Measurements from ENCODE around the gene MYCL.
A peak's percentile ranks its signal among the peaks of the same experiment; 100 is the strongest.
"Not testable (repeated sequence)": the region's sequence is repeated elsewhere in the genome, so short reads cannot be mapped to it uniquely, and the experiment has no call there.

MYCL gene

DNA sequence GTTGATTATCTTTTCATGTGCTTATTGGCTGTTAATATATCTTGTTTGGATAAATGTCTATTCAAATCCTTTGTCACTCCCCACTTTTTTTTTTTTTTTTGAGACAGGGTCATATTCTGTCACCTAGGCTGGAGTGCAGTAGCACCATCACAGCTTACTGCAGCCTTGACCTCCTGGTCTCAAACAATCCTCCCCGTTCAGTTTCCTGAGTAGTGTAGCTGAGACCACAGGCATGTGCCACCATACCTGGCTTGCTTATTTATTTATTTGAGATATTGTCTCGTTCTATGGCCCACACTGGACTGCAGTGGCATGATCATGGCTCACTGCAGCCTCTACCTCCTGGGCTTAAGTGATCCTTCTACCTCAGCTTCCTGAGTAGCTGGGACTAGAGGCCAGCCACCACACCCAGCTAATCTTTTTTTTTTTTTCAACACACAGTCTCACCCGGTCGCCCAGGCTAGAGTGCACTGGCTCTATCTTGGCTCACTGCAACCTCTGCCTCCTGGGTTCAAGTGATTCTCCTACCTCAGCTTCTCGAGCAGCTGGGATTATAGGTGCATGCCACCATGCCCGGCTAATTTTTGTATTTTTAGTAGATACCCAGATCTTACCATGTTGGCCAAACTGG lies 13.9 kb upstream of the MYCL start:
- no peak for DNase-seq

DNA sequence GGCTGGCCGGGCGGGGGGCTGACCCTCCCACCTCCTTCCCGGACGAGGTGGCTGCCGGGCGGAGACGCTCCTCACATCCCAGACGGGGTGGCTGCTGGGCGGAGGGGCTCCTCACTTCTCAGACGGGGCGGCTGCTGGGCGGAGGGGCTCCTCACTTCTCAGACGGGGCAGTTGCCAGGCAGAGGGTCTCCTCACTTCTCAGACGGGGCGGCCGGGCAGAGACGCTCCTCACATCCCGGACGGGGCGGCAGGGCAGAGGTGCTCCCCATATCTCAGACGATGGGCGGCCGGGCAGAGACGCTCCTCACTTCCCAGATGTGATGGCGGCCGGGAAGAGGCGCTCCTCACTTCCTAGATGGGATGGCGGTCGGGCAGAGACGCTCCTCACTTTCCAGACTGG lies 11.4 kb upstream of the MYCL start:
- DNase-seq: not testable (repeated sequence)

DNA sequence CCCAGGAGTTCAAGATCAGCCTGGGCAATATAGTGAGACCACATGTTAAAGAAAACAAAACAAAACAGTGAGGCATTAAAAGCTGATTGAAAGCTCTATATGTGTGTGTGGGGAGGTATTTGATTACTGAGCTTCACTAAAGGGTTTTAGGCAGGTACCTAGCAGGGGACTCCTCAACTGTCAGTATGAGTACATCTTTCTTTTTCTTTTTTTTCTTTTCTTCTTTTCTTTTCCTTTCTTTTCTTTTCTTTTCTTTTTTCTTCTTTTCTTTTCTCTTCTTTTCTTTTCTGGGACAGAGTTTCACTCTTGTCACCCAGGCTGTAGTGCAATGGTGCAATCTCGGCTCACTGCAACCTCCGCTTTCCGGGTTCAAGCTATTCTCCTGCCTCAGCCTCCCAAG lies 8.5 kb upstream of the MYCL start:
- no peak for DNase-seq

DNA sequence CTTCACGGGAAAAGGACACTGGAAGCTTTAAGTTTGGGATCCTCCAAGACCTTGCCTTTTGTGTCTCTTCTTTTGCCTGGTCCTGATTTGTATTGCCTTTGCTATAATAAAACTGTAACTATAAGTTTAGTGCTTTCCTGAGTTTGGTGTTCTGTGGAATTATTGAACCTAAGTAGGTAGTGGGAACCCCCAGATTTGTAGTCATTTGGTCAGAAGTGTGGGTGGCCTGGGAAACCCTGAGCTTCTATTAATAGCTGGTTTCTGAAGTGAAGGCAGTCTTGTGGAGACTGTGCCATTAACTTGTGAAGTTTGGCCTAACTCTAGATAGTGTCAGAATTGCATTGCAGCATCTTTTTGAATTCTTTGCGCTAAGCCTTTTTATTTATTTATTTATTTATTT lies 6.8 kb upstream of the MYCL start:
- no peak for DNase-seq

DNA sequence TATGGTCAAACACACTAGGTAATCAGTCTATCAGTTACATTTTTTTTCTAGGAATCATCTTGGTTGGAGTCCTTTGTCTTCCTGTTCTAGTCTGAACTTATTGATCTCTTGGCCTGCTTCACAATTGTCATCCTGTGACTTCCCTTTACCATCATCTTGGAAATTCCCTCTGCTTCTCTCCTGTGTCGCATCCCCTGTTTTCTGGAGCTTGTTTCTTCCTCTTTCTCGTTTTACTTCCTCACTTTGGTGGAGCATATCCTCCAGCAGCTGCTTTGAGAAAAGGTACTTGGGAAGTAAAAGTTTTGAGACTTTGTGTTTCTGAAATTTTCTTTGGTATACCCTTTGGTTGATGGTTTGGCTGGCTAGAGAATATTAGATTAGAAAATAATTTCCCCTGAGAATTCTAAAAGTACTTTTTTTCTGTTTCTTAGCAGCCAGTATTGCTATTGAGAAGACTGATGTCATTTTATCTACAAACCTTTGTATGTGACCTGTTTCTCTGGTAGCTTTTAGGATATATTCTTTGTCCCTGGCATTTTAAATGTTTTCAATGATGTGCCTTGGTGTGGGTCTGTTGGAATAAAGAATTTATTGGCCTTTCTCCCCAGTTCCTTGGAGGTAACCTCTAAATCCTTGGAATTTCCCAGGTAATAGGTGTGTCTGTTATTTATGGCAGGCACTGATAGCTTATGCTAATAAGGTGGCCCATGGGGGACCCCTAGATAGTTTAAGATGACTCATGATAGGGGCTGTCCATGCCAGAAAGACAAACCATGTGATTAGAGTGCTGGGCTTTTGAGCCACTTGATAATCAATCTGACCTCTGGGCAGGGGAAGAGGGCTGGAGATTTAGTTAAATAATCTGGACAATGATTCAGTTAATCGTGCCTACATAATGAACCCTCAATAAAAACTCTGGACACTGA lies 6.1 kb upstream of the MYCL start:
- DNase-seq: no peak

DNA sequence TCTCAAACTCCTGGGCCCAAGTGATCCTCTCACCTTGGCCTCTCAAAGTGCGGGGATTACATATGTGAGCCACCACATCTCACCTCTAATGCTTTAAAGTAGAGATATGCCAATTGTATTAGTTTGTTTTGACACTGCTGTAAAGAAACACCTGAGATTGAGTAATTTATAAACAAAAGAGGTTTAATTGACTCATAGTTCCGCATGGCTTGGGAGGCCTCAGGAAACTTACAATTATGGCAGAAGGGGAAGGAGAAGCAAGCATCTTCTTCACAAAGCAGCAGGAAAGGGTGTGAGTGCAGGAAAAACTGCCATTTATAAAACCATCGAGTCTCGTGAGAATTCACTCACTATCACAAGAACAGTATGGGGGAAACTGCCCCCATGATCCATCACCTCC lies 3.5 kb upstream of the MYCL start:
- no peak for DNase-seq

DNA sequence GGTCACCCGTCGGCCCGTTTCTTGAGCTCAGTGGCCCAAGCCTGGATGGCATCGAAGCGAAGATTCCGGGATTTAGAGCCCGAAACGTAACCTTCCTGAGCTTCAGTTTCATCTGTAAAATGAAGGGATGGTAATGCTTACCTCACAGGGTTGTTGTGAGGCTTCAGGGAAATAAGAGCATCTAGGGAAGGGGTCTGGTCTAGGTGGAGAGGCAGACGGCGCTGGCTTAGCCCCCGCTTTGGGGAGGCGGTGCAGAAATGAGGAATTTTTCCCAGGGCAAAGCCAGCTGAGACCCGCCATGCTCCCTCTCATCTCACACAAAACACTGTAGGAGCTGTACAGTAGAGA lies 717 bp upstream of the MYCL start:
- DNase-seq: no peak

DNA sequence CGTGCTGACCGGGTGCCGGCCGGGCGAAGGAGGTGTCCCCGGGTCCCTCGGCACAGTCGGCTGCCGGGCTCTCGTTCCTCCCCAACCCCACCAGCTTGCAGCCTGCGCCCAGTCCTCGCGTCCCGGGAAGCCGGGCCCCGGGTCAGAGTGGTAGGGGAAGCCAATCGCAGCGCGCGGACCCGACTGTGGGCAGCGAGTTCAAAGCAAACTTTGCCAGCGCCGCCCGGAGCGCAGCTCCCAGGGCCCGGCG lies 328 bp downstream of the MYCL start:
- DNase-seq: no peak

DNA sequence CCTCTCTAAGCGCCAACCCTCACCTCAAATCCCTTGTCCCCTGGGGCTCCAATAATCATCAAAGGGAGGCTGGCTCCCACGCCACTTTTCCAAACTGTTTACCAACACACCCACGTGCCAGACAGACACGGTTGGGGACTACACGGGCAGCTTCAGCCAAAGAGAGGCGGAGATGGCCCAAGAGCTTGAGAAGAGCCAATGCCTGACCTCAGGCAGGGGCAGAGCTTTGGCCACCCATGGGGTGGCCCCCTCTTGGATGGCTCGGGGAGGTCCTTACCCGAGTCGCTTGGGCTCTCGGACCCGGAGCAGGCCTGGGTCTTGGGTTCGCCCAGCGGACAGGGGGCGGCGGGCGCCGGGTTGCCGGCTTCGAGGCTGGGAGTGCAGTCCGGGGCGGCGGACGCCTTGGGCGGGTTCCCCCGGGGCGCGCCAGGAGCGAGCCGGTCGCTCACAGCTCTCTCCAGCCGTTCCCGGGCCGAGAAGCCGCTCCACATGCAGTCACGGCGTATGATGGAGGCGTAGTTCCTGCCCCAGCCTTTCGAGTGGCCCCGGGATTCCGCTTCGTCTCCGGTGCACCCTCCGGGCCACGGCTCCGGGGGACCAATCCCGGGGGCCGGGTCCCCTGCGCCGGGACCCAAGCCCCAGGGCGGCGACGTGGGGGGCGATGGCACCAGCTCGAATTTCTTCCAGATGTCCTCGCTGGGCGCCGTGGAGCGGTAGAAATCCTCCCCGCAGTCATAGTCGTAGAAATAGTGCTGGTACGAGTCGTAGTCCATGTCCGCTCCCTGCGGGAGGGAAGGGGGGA lies 854 bp downstream of the MYCL start:
- DNase-seq: peak in 1 of 2 experiments; percentile 11

DNA sequence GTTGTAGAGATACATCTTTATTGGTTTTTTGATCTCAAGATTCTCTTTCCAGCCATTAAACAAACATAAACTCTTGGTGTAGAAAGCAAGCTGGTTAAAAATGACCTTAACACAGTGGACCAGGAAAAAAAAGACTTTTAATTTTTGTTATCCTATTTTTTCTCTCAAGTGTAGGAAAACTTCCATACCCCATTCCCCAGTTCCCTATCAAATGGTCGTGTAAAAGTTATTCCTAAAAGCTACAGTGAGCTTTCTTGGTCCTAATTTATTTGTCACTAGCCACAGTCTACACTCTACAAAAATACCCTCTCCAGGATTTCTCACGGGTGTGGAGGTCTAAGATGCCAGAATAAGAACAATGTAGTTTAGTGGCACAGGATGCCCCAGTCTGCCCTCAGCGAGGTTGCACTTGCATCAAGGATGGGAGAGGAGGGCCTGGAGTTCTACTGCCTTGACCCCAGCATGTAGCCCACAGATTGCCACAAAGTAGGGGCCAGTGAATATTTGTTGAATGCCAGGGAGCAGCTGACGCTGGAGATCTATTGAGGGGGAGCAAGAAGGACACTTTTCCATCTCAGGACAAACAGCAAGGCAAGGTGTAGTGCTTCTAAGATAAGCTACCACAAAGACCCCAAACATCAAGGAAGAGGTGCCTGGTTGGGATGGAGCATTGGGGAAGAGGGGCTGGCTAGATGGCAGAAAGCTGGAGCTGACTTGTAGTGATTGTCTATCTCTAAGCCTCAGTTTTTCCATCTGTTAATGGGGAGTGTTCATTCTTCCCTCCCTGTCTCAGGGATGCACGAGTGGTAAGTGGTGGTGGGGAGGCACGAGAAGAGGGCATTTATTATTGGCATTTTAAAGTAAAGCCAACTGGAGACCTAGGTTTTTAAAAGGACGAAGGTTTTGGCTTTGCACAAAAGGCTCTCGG lies 1.8 kb downstream of the MYCL start:
- no peak for DNase-seq

DNA sequence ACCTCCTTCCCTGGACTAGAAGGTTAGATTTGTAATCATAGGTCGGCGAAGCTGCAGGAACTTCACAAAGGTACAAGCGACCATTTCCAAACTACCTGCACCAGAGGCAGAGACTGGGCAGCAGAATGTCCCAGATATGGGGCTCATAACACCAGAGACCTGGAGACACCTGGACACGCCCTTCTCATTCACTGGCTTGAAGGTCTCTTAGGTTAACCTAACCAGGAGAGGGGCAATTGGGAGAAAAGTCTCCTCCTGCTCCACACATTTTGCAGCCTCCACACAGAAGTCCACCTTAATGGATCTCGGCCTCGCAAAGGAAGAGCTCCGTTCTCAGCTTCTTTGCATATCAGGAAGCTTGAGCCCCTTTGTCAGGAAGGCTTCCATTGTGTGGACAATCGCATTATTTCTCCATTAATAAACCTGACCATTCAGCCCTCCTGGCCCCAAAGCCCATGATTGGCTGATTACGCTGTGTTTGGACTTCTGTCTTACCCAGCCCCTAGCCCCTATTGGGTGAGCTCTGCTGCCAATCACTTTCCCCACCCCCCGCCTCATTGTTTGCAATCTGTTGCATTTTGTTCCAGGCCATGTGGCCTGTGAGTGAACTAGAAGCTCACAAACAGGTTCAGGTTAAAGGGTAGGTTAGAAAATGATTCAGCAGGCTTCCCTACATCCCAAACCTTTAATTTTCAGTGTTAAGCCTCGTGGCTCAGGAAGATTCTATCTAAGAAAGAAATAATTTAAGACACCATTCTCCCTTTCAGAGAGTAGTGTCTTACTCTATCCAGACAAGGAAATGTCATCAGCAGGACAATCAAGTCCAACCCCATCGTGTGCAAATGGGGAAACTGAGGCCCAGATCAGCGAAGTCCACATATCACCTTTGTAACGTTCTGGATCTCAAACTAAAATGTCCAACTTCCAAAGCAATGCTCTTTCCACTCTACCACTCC lies 2.8 kb downstream of the MYCL start:
- no peak for DNase-seq

DNA sequence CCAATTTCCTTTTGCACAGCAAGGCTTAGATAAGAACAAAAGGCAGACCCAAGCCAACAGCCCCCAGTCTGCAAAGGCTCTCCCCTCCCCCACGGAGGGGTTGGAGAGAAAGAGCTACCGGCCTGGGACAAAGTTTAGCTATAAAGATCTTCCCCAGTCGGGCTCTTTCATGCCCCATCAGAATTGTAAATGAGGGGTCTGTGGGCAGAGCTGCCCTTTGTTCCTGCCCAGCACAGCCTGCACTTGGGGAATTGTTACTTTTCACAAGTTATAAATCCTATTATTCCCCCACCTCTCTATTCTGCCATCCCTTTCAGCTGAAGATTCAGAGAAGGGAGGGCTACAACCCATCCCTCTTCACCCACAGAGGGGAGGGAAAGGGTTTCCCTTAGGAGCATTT lies 3.5 kb downstream of the MYCL start:
- DNase-seq: no peak

DNA sequence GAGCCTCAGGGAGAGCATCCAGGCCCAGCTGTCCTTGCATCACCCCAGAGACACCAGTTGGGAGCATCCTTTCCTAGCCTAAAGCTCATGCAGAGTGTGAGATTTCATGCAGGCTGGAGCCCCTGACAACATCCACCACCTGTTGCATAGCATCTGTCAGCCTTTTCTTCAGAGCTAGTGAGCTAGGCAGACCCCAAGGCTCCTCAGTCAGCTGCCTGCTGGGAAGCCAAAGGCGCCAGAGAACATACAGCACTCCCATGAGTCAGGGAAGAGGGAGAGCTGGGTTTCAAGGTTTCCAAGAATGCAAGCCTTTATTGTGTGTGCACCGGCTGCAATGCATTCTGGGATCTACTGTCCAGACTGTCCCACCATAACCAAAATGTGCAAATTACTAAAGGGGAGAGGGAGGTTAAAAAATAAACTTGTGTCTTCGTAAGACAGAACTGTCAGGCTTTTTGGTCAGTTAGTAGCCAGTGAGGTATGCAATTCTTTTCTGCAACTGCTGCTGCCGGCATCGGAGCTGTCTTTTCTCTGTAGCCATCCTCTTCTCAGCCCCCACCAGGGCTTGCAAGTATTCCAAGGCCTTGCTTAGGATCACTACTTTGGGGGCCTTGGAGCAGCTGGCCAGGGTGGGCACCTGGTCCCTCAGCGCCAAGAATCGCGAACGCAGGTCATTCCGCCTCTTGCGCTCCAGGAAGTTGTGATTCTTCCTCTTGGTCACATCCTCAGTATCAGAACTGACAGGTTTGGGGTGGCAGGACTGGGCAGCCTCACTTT lies 4.6 kb downstream of the MYCL start:
- no peak for DNase-seq

DNA sequence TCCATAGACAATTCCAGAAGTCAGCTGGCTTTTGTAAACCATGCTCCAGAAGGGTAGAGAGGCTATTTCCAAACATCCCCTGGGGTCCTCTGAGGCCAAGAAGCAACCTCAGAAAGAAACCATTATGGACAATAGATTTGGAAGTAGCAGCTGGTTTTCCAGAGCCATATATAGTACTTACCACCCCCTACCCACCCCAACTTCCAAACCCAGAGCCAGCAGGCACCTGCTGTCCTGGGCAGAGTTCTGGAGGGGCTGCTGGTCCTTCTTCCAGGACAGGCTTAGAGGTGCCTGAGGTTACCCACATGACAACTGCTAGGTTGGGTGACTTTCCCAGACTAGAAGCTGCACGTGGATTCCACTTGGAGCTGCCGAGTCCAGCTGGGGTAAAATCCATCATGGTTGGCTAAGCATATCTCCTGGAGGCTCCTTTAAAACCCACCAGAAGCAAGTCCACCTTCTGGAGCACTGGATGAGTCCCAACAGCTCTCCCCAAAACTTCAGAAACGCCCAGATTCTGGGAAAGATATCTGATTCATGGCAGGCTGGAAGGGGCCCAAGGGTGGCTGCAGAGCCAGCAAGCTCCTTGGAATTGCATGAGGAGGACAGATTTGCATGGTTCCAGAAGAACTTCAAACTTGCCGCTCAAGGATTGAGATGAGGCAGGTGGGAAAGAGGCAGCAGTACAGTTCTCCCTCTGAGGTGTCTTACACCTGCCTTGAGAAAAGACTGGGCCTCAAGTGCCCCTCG lies 5.8 kb downstream of the MYCL start:
- no peak for DNase-seq

DNA sequence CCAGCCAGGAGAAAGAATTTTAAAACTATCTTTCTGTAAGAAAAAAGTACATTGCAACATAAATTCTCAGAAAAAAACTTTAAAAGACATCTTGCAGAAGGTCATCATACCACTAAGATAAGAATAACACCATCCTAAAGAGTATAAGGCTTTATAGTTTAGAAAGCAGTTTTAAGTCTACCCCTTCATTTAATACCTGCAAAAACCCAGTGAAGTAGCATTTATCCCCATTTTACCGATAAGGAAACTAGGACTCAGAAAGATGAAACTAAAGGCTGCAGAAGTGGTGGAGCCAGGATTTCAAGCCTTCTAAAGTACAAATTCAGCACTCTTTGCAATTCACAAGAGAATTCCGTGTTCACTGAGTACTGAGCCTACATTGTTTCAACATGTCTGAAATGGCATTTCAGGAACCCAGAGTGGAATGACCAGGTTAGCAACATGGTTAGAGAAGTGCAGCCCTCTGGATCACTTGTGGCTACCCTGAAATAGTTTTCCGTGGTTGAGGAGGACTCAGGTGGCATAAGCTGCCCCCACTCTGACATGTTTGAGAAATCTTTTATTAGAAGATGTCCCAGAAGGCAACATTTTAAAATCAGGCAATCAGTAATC lies 6.7 kb downstream of the MYCL start:
- no peak for DNase-seq

DNA sequence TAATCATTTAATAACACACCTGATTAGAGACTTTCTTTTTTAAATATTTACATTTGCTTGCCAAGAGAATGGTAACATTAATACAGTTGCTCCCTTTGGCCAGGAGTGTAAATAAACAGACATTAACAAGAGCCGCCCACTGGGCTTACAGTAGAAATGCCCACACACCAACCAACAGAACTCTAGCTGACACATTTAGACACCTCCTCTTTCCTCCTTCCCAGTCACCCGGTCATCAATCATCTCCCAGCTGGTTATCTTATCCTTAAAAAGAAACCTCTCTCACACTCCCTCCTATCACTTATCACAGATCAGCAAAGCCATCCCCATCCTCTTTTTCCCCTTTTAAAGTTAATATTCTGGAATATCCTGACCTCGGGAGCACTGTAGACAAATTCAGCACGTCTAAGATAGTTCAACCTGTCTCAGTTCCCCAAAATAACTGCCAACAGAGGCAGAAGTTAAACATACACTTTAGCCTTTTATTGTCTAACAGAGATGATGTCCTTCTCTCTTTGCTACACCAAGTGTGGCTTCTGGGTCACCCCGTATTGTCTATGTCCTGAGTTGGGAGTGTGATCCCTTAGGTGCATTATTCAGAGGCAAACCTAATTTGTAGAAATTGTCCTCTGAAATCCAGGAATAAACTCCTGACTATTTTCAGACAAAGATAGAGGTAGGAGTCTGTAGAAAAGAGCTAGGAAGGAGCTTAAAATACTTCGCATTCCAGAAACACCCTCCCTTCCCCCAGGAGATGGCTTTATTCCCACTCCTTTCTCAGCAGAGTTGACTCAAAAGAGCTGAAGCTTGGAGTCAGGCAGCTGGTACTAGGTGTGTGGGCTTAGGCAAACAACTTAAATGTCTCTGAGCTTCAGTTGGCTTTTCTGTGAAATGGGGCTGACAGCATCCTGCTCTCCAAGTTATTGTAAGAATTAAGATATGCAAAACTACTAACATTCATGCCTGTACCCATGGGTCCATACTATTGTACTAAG lies 8.8 kb downstream of the MYCL start:
- DNase-seq: no peak

DNA sequence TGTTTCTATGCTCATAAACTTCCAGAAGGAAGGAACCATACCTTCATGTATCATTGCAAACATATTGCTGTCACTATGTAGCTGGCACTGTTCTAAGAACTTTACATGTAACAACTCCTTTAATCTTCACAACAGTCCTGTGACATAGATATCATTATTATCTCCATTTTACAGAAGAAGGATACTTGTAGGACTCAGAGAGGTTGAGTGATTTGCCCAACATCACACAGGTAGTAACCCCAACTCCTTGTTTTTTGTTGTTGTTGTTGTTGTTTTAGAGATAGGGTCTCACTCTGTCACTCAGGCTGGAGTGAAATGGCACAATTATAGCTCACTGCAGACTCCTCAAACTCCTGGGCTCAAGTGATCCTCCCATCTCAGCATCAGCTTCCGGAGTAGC lies 10.8 kb downstream of the MYCL start:
- DNase-seq: no peak

DNA sequence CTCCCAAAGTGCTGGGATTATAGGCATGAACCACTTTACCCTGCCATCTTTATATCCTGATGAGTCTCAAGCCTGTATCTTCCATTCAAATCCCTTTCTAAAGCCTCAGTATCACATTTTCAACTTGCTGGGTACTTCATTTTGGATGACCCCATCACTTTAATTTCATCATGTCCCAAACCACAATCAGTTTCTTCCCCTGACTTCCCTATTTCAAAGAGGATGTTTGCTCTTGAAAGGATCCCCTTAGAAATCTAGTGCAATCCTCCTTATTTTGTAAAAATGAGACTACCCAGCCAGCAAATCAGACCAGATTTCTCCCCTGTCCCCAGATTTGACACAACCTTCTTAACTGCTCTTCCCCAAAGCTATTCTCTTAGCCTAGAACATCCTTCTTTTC lies 11.4 kb downstream of the MYCL start:
- no peak for DNase-seq

Measured in NCI-H187 (cell line).